GM23338 (cell line): Measurements from ENCODE around the gene SLC39A7.

Experiments used
- CTCF ChIP-seq, 2 experiments: fragments of 200-600 bp in 1 of 2; sonication (generic) in 1 of 2; conservative IDR thresholded peaks; 2 replicates each; pipeline versions ENCODE4 v1.5.1 to v1.6.1; 2016 to 2017; ENCODE audit warnings: antibody characterized with exemption in 2 of 2, low read depth in 2 of 2, mild to moderate bottlenecking in 2 of 2, moderate library complexity in 1 of 2
- ETS1 ChIP-seq: IDR thresholded peaks from 2 replicates; pipeline ENCODE4 v1.6.1; 2016; ENCODE audit warnings: antibody characterized with exemption
- EZH2 ChIP-seq: fragments of 200-600 bp; sonication (generic); IDR thresholded peaks from one replicate; pipeline ENCODE4 v1.8.0; 2017; ENCODE audit warnings: antibody characterized with exemption, mild to moderate bottlenecking, low read depth; ENCODE audit not compliant: unreplicated experiment
- EZH2phosphoT487 ChIP-seq: fragments of 200-600 bp; sonication (generic); IDR thresholded peaks from one replicate; pipeline ENCODE4 v1.8.1; 2018; ENCODE audit warnings: antibody characterized with exemption; ENCODE audit not compliant: unreplicated experiment
- JUNB ChIP-seq: IDR thresholded peaks from one replicate; pipeline ENCODE4 v1.6.1; 2016; ENCODE audit warnings: antibody characterized with exemption; ENCODE audit not compliant: unreplicated experiment
- POLR2AphosphoS5 ChIP-seq: IDR thresholded peaks from 2 replicates; pipeline ENCODE4 v1.6.1; 2016; ENCODE audit warnings: antibody characterized with exemption, low read depth
- REST ChIP-seq: IDR thresholded peaks from one replicate; pipeline ENCODE4 v1.6.1; 2018; ENCODE audit warnings: antibody characterized with exemption; ENCODE audit not compliant: unreplicated experiment
- ZNF331 ChIP-seq: fragments of 250-450 bp; sonication (Bioruptor Pico); IDR thresholded peaks from 2 replicates; pipeline ENCODE4 v1.5.0; 2020; ENCODE audit warnings: low read depth, mild to moderate bottlenecking, moderate library complexity

GRCh38 chr6:33205191-33206026 is 4.7 kb downstream of the SLC39A7 start:
- TF ChIP-seq ZNF331 (no peak), REST (no peak), JUNB (no peak), EZH2 (no peak), CTCF (conservative IDR thresholded peaks at IDR 0.05; ENCODE audit: low read depth in 2 of 2) (peak; percentile 37 to 61; a peak in 3 of 4 replicates), POLR2AphosphoS5 (no peak), EZH2phosphoT487 (no peak), ETS1 (no peak)
